Breast epithelium (tissue), 4 donors: Measurements from ENCODE around the gene IFT80. TPM values are rescaled to one million over a fixed set of nuclear protein-coding genes. Genes with fewer than 3 reads are reported as not detected.

Experiments
- DNase-seq, 2 donors: peaks; one replicate each; pipeline ENCODE4 v3.0.0-alpha.2; 2019; ENCODE audit warnings: low spot score in 2 of 2
- H3K27ac ChIP-seq, 2 donors: fragments of 200-600 bp; sonication (generic) in 1 of 2; one replicate each; pipeline ENCODE4 v1.5.1; 2016 to 2019; ENCODE audit warnings: mild to moderate bottlenecking in 1 of 2
- H3K27me3 ChIP-seq, 2 donors: fragments of 200-600 bp; sonication (generic) in 1 of 2; one replicate each; pipeline versions ENCODE4 v1.5.1 to v1.6.0; 2017 to 2019; ENCODE audit warnings: control low read depth in 1 of 2, mild to moderate bottlenecking in 1 of 2
- H3K36me3 ChIP-seq: fragments of 200-600 bp; one replicate; pipeline ENCODE4 v1.5.1; 2019
- H3K4me1 ChIP-seq, 2 donors: fragments of 200-600 bp; sonication (generic); one replicate each; pipeline ENCODE4 v1.5.1; 2016 to 2019; ENCODE audit warnings: control low read depth in 1 of 2
- H3K4me3 ChIP-seq, 3 donors: fragments of 200-600 bp; sonication (generic); 1 replicate in 2 of 3; 2 replicates in 1 of 3; pipeline ENCODE4 v1.5.1; 2016 to 2019; ENCODE audit warnings: mild to moderate bottlenecking in 3 of 3, moderate library complexity in 2 of 3
- H3K9me3 ChIP-seq, 2 donors: fragments of 200-600 bp; sonication (generic) in 1 of 2; one replicate each; pipeline ENCODE4 v1.5.1; 2016 to 2019; ENCODE audit warnings: control low read depth in 1 of 2
- POLR2A ChIP-seq: fragments of 450-650 bp; IDR thresholded peaks from one replicate; pipeline ENCODE4 v1.6.1; 2016; ENCODE audit warnings: antibody characterized with exemption, mild to moderate bottlenecking, moderate library complexity
- POLR2AphosphoS5 ChIP-seq, 3 donors: sonication (generic); formaldehyde crosslinking; IDR thresholded peaks; one replicate each; pipeline ENCODE4 v1.6.1; 2017; ENCODE audit warnings: antibody characterized with exemption in 3 of 3
- intact Hi-C: fragments of 100-400 bp; cut with DNase I; formaldehyde crosslinking; loops from one replicate; pipeline ENCODE4 v1.15.1; 2023; ENCODE audit warnings: low total_unique reads
- total RNA-seq, 3 donors: library from RNA; depleted of rRNA; stranded (reverse); fragments of >200 nt; gene quantifications; one replicate each; pipeline ENCODE4 v1.1.0, GENCODE V29; 2016
- TF ChIP-seq, protein P1 (sequence below), 3 donors: fragments of 450-650 bp; IDR thresholded peaks; one replicate each; pipeline ENCODE4 v1.5.1; 2016 to 2017; ENCODE audit warnings: antibody characterized with exemption in 3 of 3, mild to moderate bottlenecking in 3 of 3, moderate library complexity in 3 of 3

The IFT80 gene
- total RNA-seq, 3 donors from 2014 or later: 18.4 to 41.0 (median 29.2) TPM

DNA sequence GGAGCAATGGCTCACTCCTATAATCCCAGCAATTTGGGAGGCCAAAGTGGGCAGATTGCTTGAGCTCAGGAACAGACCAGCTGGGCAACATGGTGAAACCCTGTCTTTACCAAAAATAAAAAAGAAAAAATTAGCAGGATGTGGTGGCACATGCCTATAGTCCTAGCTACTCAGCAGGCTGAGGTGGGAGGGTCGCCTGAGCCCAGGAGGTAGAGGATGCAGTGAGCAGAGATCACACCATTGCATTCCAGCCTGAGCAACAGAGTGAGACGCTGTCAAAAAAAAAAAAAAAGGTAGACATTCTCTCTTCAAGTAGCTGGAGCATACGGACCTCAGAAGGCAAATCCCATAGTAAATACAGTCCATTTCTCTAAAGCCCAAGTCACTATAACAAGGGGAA, 180.9 kb downstream of the IFT80 start:
- H3K4me3 ChIP-seq: no peak overlapping the region
- H3K9me3 ChIP-seq: no peaks in the 10 kb centered on the region
- intact Hi-C loops: no loop called here
- no peaks in the 10 kb centered on the region for H3K27me3 ChIP-seq
- no peaks in the 10 kb centered on the region for H3K36me3 ChIP-seq
- no peaks in the 10 kb centered on the region for H3K4me1 ChIP-seq
- H3K27ac ChIP-seq: no peak overlapping the region
- DNase-seq: no peak
- TF ChIP-seq POLR2AphosphoS5 (IDR thresholded peaks at IDR 0.05): no peak
- no peak for TF ChIP-seq POLR2A
- TF ChIP-seq, protein P1, sequence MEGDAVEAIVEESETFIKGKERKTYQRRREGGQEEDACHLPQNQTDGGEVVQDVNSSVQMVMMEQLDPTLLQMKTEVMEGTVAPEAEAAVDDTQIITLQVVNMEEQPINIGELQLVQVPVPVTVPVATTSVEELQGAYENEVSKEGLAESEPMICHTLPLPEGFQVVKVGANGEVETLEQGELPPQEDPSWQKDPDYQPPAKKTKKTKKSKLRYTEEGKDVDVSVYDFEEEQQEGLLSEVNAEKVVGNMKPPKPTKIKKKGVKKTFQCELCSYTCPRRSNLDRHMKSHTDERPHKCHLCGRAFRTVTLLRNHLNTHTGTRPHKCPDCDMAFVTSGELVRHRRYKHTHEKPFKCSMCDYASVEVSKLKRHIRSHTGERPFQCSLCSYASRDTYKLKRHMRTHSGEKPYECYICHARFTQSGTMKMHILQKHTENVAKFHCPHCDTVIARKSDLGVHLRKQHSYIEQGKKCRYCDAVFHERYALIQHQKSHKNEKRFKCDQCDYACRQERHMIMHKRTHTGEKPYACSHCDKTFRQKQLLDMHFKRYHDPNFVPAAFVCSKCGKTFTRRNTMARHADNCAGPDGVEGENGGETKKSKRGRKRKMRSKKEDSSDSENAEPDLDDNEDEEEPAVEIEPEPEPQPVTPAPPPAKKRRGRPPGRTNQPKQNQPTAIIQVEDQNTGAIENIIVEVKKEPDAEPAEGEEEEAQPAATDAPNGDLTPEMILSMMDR (IDR thresholded peaks at IDR 0.05): no peak

- H3K4me1 ChIP-seq: no peaks in the 10 kb centered on the region
- H3K27ac ChIP-seq: no peak overlapping the region
- no peaks in the 10 kb centered on the region for H3K36me3 ChIP-seq
- intact Hi-C loops: no loop called here
- no peaks in the 10 kb centered on the region for H3K9me3 ChIP-seq
- no peaks in the 10 kb centered on the region for H3K27me3 ChIP-seq
- no peak for DNase-seq
- no peak overlapping the region for H3K4me3 ChIP-seq
- TF ChIP-seq, protein P1 (IDR thresholded peaks at IDR 0.05): no peak
- no peak for TF ChIP-seq POLR2A
- no peak for TF ChIP-seq POLR2AphosphoS5 (IDR thresholded peaks at IDR 0.05)
Observed at GRCh38 chr3:160217675-160218074, 181.3 kb downstream of the IFT80 start.

DNA sequence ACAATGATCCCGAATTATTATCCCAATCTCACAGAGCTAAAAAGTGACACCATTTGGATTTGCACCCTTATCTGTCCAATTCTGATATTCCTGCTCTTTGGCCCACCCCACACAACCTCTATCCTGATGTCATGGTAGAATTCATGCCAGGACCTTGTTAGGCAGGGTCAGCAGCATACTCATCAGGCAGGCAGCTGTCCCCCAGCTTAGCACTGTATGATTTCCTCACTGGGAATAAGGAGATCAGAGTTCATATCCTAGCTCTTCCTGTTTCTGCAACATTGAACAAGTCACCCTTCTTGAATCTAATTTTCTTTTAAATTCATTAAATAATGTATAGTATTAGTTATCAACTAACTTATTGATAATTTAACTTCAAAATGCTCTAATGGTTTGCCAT, 185.8 kb downstream of the IFT80 start:
- Histone ChIP-seq H3K9me3 (no peaks in the 10 kb centered on the region), H3K36me3 (no peaks in the 10 kb centered on the region), H3K4me1 (no peaks in the 10 kb centered on the region), H3K27me3 (no peaks in the 10 kb centered on the region), H3K27ac (no peak overlapping the region), H3K4me3 (no peak overlapping the region)
- DNase-seq: no peak
- TF ChIP-seq, protein P1 (IDR thresholded peaks at IDR 0.05): no peak
- no peak for TF ChIP-seq POLR2AphosphoS5 (IDR thresholded peaks at IDR 0.05)
- TF ChIP-seq POLR2A: no peak
- intact Hi-C loops: no loop called here

DNA sequence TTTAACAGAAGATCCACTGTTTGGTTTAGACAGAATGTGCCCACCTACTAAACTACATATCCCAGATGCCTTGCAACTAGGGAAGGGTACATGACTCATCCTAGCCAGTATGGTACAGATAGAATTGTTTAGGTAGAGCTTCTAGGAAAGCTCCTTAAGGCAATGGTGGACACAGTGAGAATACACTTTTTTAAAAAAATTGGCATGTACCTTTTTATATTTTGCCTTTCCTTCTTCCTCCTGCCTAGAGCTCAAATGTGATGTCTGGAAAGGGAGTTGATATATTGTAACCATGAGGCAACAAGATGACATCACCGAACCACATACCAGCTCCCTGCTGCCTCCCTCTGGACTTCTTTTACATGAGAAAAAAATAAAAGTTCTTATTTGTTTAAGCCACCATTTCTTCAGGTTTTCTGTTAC, 188.2 kb downstream of the IFT80 start:
- intact Hi-C loops: no loop called here
- no peaks in the 10 kb centered on the region for H3K4me1 ChIP-seq
- H3K27me3 ChIP-seq: no peaks in the 10 kb centered on the region
- no peaks in the 10 kb centered on the region for H3K36me3 ChIP-seq
- H3K27ac ChIP-seq: no peak overlapping the region
- H3K4me3 ChIP-seq: no peak overlapping the region
- DNase-seq: no peak
- TF ChIP-seq POLR2A (no peak), POLR2AphosphoS5 (IDR thresholded peaks at IDR 0.05) (no peak)
- TF ChIP-seq, protein P1 (IDR thresholded peaks at IDR 0.05): no peak
- no peaks in the 10 kb centered on the region for H3K9me3 ChIP-seq

DNA sequence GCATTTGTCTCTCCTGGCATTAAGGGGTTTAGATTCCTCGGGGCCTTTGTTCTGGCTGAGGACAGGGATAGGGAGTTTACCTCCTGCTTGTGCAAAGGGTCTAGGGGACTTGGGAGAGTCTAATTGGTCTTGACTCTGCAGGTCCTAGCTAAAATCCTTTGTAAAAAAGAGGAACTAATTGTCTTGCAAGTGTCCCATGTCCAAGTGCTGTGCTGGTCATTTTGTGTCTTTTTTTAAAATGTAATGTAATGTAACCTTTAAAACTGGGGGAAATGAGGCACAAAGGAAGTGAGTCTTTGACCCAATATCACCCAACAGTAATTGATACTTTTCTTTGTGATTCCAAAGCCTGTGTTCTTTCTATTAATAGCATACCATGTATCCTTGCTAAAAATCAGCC, 188.7 kb downstream of the IFT80 start:
- Histone ChIP-seq H3K4me3 (no peak overlapping the region), H3K4me1 (no peaks in the 10 kb centered on the region), H3K9me3 (no peaks in the 10 kb centered on the region), H3K27ac (no peak overlapping the region), H3K27me3 (no peaks in the 10 kb centered on the region), H3K36me3 (no peaks in the 10 kb centered on the region)
- intact Hi-C loops: no loop called here
- TF ChIP-seq, protein P1 (IDR thresholded peaks at IDR 0.05): no peak
- TF ChIP-seq POLR2A: no peak
- TF ChIP-seq POLR2AphosphoS5 (IDR thresholded peaks at IDR 0.05): no peak
- DNase-seq: no peak

Other genes starting within 250 kb of the IFT80 start
- gene C3orf80, start 173.8 kb downstream of the IFT80 start, total RNA-seq: under 1 TPM in 2 of 3 donors, not detected in 1; 0.15 to 0.16 TPM
- gene SMC4, start 425 bp upstream of the IFT80 start, total RNA-seq: 10 to 100 TPM; 17.1 to 30.3 (median 25.2) TPM
- gene TRIM59, start 50.6 kb upstream of the IFT80 start, total RNA-seq: 1 to 10 TPM in 2 of 3 donors, under 1 TPM in 1; 0.64 to 5.0 (median 3.9) TPM
- gene KPNA4, start 166.3 kb upstream of the IFT80 start, total RNA-seq: 10 to 100 TPM; 25.2 to 39.2 (median 35.6) TPM